Stimulated activated CD4-positive, alpha-beta T cell treated with anti-CD3 and anti-CD28 coated beads, TNF-alpha, amount 100 ng/mL, for 24 hours (primary cell): Measurements from ENCODE around the gene LOXL1.

Experiments
- DNase-seq, 3 experiments: peaks; one replicate each; pipeline ENCODE4 v3.0.0-alpha.2; 2020; ENCODE audit warnings: low read depth in 3 of 3

LOXL1 gene

GRCh38 chr15:73926219-73927002, at the start of gene LOXL1:
Gene LOXL1, plus strand, starts transcription at chr15:73926462. Its CDS starts 322 bp downstream, at chr15:73926784.
- DNase-seq, result no peak

GRCh38 chr15:73879426-73879825, 46.8 kb upstream of the LOXL1 start:
- no peak for DNase-seq

GRCh38 chr15:73881579-73882320, 44.5 kb upstream of the LOXL1 start:
- no peak for DNase-seq

GRCh38 chr15:73882761-73883419, 43.4 kb upstream of the LOXL1 start:
- DNase-seq, result no peak

- DNase-seq, result no peak
Measured at GRCh38 chr15:73884159-73884558, 42.1 kb upstream of the LOXL1 start.

GRCh38 chr15:73885954-73886700, 40.1 kb upstream of the LOXL1 start:
- DNase-seq, result no peak

- DNase-seq, result no peak
Measured at GRCh38 chr15:73886717-73887345, 39.4 kb upstream of the LOXL1 start.

GRCh38 chr15:73887481-73887880, 38.8 kb upstream of the LOXL1 start:
- no peak for DNase-seq

GRCh38 chr15:73888224-73889041, 37.8 kb upstream of the LOXL1 start:
- DNase-seq, result no peak

GRCh38 chr15:73889053-73889761, 37.1 kb upstream of the LOXL1 start:
- no peak for DNase-seq

GRCh38 chr15:73889762-73890124, 36.5 kb upstream of the LOXL1 start:
- DNase-seq, result no peak

- no peak for DNase-seq
Measured at GRCh38 chr15:73891328-73892315, 34.6 kb upstream of the LOXL1 start.

- no peak for DNase-seq
Measured at GRCh38 chr15:73892446-73893226, 33.6 kb upstream of the LOXL1 start.

GRCh38 chr15:73894133-73894814, 32.0 kb upstream of the LOXL1 start:
- no peak for DNase-seq

- peak in 2 of 3 experiments; percentile 16 to 49 for DNase-seq
Measured at GRCh38 chr15:73897441-73898261, 28.6 kb upstream of the LOXL1 start.
